ENCODE measurements around the gene RNPC3.
"Not testable (repeated sequence)": the region's sequence is repeated elsewhere in the genome, so short reads cannot be mapped to it uniquely, and the experiment has no call there.

The RNPC3 gene

DNA sequence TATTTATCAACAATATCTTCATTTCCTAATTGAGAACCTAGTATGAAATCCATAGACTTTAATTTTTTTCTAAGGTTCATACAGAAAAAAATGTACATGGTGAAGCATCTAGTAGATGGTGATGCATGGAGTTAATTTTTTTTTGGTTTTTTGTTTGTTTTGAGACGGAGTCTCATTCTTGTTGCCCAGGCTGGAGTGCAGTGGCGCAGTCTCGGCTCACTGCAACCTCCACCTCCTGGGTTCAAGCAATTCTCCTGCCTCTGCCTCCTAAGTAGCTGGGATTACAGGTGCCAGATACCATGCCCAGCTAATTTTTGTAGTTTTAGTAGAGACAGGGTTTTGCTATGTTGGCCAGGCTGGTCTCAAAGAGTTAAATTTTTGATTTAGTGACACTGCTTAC, 35.6 kb downstream of the RNPC3 start:
- DNase-seq, result not testable (repeated sequence)

DNA sequence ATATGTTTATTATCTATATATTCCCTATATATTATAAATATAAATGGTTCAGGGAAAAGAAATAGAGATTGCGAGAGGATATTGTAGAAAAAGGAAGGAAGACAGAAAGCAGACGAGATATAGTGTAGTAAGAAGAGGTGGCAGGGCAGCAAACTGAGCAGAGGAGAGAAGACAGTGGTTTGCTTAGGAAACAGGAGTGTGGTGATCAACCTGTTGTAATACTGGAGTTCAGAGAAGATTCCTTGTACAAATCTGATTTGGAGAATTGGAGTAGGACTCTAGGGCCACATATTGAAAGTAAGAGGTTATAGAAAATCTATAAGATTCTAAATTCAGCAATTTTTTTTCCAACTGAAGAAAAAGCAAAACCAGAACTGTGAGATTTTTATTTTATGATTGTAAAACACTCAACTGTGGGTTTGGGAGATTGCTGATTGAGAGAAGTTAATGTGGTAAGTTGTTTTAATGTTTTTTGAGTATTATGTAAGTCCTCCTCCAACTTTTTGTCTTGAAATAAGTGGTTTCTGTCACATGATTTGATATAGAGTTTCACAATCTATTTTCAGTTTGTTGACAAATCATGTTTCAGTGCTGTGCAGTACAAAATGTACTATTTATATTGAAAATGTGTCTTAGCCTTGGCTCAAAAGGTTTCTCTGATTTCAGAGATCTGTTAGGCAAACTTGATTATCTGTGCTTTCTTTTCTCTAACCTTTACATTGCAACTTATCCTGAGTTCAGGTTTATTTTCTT, 36.3 kb downstream of the RNPC3 start:
- no peak for DNase-seq

DNA sequence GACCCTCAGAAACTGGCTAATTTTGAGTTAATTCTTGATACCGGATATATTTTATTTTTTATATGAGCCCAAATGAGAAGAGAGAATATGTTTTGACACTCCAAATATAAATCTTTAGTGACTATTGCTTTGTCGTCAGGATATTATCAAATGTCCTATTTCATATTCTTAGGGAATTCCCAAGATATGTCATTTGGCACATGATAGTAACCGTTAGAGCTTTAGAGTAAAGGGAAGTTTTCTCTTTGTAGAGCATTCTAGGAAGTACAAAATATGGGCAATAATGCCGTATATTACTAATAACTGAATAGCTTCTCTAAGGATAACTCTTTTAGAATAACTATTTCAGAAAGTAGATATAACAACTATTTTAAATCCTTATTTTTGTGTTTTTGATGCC, 37.6 kb downstream of the RNPC3 start:
- no peak for DNase-seq

DNA sequence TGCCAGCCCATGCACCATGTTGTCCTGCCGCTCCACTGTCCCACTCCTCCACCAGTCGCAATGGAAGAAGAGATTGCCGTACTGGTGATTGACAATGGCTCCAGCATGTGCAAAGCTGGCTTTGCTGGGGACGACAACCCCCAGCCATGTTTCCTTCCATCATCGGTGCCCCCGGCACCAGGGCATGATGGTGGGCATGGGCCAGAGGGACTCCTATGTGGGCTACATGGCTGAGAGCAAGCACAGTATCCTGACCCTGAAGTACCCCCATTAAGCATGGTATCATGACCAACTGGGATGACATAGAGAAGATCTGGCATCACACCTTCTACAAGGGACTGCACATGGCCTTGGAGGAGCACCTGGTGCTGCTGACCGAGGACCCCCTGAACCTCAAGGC, 44.0 kb downstream of the RNPC3 start:
- DNase-seq, result no peak

DNA sequence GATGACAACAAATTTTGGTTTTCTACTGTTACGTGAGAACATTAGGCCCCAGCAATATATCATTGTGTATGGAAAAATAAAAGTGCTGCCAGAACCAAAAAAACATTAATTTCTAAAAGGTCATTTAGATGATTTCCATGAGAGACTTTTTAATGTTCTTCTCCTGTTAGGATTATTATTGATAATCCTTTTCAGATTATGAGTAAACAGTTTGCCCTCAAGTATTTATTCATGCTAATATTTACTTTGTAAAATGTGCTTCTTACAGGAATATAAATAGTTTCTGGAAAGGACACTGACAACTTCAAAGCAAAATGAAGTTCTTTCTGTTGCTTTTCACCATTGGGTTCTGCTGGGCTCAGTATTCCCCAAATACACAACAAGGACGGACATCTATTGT, 45.8 kb downstream of the RNPC3 start, which contains the start of gene AMY2B:
AMY2B (plus strand) TSS at position 301 of the 400 bp plus-strand sequence; CDS start at position 315, 14 bp downstream.
- DNase-seq, result not testable (repeated sequence)

DNA sequence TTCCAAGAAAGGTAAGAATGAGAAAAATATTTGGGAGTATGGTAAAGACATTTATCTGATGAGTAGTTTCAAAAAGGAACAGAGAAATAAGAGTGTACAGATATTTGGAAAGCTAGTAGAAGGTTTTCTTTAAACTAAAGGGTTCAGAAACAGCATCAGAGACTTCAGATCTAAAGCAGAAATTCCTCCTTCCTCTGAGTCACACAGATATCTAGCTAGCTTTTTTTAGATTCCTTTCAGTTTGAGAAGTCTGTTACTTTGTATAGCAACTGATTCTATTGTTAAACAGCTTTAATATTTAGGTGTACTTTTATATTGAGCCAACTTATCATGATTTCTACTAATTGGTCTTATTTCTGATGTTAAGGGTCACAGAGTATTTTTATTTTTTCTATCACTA, 50.6 kb downstream of the RNPC3 start:
- no peak for DNase-seq

DNA sequence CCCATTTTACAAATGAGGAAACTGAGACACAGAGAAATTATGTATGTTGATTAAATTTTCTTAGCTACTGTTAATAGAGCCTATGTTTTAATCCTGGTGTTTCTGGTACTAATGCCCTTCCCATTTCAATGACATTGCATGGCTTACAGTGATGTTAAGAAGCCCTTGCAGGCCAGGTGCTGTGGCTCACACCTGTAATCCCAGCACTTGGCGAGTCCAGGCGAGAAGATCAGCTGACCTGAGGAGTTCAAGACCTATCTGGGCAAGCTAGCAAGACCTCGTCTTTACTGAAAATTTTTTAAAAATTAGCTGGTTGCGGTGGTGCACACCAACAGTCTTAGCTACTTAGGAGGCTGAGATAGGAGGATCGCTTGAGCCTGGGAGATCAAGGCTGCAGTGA, 51.3 kb downstream of the RNPC3 start:
- not testable (repeated sequence) for DNase-seq

DNA sequence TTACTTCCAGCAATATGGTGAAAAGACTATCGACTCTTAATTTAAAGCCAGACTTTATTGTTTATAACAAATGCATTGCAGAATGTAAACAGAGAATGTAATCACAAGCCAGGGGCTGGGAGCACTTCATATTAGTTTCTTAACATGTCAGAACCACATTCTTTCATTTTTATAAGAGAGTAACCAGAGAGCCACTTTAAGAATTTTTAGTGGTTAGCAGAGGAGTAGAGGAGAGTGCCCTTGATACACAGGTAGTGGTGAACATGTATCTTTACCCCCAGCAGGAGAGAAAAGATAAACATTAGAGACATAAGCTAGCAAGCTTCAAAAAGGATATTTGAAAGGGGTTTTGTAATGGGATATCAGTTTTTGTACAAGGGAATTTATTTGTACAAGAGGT, 57.0 kb downstream of the RNPC3 start:
- no peak for DNase-seq

DNA sequence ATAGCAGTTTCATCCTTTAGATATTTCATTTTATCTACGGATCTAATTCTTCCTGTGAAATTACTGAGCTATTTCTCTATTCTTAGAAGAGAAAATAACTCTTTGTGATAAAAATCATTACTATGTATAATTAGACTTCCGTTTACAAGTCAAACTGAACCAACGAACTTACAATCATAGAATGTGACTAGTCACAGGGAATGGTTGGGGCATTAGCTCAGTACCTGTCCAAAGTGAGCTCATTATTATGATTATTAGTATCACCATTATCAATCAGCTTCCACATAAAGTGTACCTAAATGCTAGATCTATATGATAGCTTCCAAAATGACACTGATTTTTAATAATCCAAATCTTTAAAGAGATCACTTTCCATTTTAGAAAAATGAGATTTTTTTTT, 58.4 kb downstream of the RNPC3 start:
- DNase-seq, result no peak

DNA sequence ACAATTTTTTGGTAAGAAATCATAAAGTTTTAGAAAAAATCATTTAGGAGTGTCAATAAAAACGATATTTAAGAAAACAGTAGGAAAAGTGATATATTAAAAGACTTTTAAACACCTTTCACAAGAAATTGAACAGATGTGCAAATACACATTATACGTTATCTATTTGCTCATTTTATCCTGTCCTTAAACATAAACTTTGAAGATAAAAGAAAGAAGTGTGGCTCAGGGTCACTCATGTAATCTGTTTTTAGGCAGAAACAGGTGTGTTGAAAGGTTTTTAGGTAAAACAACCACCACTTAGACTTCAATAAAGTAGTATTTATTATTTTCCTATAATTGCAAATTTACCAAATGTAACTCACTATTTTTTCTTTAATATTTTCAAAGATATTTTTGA, 59.0 kb downstream of the RNPC3 start:
- no peak for DNase-seq

DNA sequence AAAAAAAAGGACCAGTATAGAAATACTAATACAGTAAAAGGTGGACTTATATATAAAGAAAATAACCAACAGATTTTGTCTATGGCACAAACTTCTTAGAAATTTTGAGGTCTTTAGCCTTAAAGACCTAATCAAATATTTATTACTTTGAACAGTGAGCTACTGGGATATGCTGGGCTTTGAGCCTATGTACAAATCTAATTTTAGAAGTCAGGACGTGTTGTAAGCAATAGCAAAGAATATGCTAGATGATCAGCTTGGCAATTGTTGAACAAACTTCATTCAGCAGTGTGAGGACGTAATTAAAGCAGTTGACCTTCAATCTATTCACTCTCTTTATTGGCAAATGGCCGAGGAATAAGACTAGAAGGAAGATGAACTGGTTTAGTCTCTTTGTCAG, 77.2 kb downstream of the RNPC3 start:
- DNase-seq, result not testable (repeated sequence)

All from NCI-H1105 (cell line).